Kidney (tissue), 14 donors: ENCODE measurements around the gene POLR2A. TPM values are rescaled to one million over a fixed set of nuclear protein-coding genes. Genes with fewer than 3 reads are reported as not detected.

ENCODE experiments used
- DNase-seq, 5 donors: peaks; one replicate each; pipeline ENCODE4 v3.0.0-alpha.2; 2013 to 2020
- FAIRE-seq: peaks from 2 replicates; lab custom pipeline; 2012; peaks lifted over from hg19 to GRCh38; lab: Jason Lieb, UNC
- H3K27ac ChIP-seq, 2 donors: one replicate each; pipeline ENCODE4 v1.7.0; 2013; ENCODE audit warnings: low read depth in 2 of 2, low read length in 2 of 2, inconsistent platforms in 1 of 2
- H3K27me3 ChIP-seq: one replicate; pipeline ENCODE4 v1.7.1; 2013; ENCODE audit warnings: low read length, inconsistent platforms; ENCODE audit not compliant: control insufficient read depth, insufficient read depth
- H3K36me3 ChIP-seq, 3 donors: one replicate each; pipeline versions ENCODE4 v1.7.0 to v1.7.1; 2013; ENCODE audit warnings: low read length in 3 of 3, control low read depth in 1 of 3, inconsistent platforms in 1 of 3; ENCODE audit not compliant: insufficient read depth in 3 of 3, control insufficient read depth in 2 of 3
- H3K4me1 ChIP-seq, 3 donors: one replicate each; pipeline versions ENCODE4 v1.7.0 to v1.7.1; 2013; ENCODE audit warnings: low read length in 3 of 3, inconsistent platforms in 1 of 3, low read depth in 1 of 3; ENCODE audit not compliant: control insufficient read depth in 2 of 3, insufficient read depth in 2 of 3
- H3K4me3 ChIP-seq, 3 donors: one replicate each; pipeline versions ENCODE4 v1.7.0 to v1.8.1; 2013; ENCODE audit warnings: low read length in 3 of 3, control low read depth in 1 of 3, inconsistent platforms in 1 of 3
- H3K9ac ChIP-seq, 3 donors: one replicate each; pipeline versions ENCODE4 v1.7.0 to v1.7.1; 2013; ENCODE audit warnings: low read length in 3 of 3, control low read depth in 1 of 3, inconsistent platforms in 1 of 3
- H3K9me3 ChIP-seq, 3 donors: one replicate each; pipeline versions ENCODE4 v1.7.0 to v1.7.1; 2013; ENCODE audit warnings: low read length in 3 of 3, control low read depth in 1 of 3, inconsistent platforms in 1 of 3; ENCODE audit not compliant: control insufficient read depth in 2 of 3, insufficient read depth in 1 of 3
- intact Hi-C: fragments of 100-400 bp; cut with DNase I; formaldehyde crosslinking; loops from one replicate; pipeline ENCODE4 v1.11.1; 2022
- polyA plus RNA-seq: library from polyadenylated mRNA; stranded (reverse); fragments of 350-450 nt; fragmentation: Illumina TruSeq; extraction: RNeasy Lipid Tissue Mini Kit (QIAGEN cat#74804); gene quantifications from one replicate; pipeline ENCODE4 v1.2.3, GENCODE V29; 2014; ENCODE audit warnings: low read depth, low replicate concordance; ENCODE audit not compliant: insufficient read depth
- total RNA-seq: library from RNA; stranded (reverse); fragmentation: NEBNext Ultra II Directional; extraction: Animal tissue kit (Norgen Biotek cat#: 25700); gene quantifications from one replicate; pipeline ENCODE4 v1.2.1, GENCODE V29; 2021
- TF ChIP-seq, protein P1 (sequence below): IDR thresholded peaks from 3 replicates; pipeline ENCODE4 v1.5.1; 2012; ENCODE audit warnings: mild to moderate bottlenecking, moderate library complexity, borderline replicate concordance; ENCODE audit not compliant: insufficient read depth; ENCODE audit errors: extremely low read depth
- donor health status: control.
- donor health status: control.
- donor health status: control.
- donor health status: control.
- donor health status: control.
- donor health status: DM: yes; HTN: yes; CAD: no.
- donor health status: Normal renal cell carcinoma (clear cell type).

Gene POLR2A
- total and polyA plus RNA-seq, 2 donors from 2014 or later, result 18.6 to 133 TPM

DNA sequence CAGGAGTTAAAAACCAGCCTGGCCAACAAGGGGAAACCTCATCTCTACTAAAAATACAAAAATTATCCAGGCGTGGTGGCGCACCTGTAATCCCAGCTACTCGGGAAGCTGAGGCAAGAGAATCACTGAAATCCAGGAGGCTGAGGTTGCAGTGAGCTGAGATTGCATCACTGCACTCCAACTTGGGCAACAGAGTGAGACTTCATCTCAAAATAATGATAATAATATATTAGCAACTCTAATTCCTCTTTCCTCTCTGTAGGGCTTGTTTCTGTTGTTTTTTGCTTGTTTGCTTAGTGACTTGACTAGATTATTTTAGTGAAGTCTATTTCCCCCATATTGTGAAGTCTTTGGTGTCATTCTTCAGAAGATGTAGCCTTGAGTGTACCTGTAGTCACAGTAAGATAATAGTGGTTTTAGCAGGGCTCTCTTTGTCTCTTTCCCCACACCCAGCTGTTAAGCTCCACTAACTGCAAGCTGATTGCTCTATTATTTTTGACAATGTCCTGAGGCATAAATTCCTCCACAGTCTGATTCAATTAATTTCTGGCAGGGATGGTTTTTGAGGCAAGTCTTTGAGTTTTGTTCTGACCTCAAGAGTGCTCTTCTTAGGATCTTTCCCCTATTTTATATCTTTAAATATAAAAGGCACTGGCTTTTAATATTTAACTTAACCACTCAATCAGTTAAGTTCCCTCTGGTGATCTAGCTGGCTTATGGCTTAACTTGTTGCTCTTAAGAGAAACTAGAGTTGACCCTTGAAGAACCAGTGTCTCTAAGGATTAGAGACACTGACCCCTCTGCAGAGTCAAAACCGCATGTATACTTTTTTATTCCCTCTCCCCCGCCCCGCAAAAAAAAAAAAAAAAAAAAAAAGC lies 46.1 kb downstream of the POLR2A start:
- Histone ChIP-seq H3K4me3 (no peak overlapping the region), H3K27me3 (no peaks in the 10 kb centered on the region), H3K27ac (peak overlapping the region in 1 of 2 donors; percentile 11), H3K4me1 (peaks cover 0 to 2% (median 0%) of the 10 kb centered on the region in 3 donors), H3K36me3 (no peaks in the 10 kb centered on the region), H3K9me3 (peaks cover 0 to 4% (median 0%) of the 10 kb centered on the region in 3 donors), H3K9ac (no peak overlapping the region)
- intact Hi-C loops, result no loop called here
- TF ChIP-seq, protein P1, sequence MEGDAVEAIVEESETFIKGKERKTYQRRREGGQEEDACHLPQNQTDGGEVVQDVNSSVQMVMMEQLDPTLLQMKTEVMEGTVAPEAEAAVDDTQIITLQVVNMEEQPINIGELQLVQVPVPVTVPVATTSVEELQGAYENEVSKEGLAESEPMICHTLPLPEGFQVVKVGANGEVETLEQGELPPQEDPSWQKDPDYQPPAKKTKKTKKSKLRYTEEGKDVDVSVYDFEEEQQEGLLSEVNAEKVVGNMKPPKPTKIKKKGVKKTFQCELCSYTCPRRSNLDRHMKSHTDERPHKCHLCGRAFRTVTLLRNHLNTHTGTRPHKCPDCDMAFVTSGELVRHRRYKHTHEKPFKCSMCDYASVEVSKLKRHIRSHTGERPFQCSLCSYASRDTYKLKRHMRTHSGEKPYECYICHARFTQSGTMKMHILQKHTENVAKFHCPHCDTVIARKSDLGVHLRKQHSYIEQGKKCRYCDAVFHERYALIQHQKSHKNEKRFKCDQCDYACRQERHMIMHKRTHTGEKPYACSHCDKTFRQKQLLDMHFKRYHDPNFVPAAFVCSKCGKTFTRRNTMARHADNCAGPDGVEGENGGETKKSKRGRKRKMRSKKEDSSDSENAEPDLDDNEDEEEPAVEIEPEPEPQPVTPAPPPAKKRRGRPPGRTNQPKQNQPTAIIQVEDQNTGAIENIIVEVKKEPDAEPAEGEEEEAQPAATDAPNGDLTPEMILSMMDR, result no peak
- no peak for DNase-seq
- FAIRE-seq, result no peak

DNA sequence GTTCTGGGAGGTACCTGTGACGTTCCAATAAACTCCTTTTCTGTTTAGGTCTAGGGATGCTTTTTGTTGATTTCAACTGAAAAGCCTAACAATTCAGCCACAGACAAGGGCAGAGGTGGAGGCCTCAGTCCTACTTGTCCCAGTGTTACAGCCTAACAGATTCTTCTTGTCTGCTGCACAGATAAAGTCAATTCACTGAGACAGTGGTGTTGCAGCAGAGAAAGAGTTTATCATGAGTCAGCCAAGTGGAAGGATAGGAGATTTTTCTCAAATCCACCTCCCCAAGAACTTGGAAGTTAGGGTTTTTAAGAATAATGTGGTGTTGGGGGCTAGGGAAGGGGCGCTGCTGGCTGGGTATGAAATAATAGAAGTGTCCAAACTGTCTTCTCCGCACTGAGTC lies 53.9 kb downstream of the POLR2A start:
- H3K4me3 ChIP-seq, result no peak overlapping the region
- no peaks in the 10 kb centered on the region for H3K27me3 ChIP-seq
- peaks cover 0 to 7% (median 0%) of the 10 kb centered on the region in 3 donors for H3K9me3 ChIP-seq
- H3K9ac ChIP-seq, result no peak overlapping the region
- no peak for FAIRE-seq
- H3K36me3 ChIP-seq, result no peaks in the 10 kb centered on the region
- H3K27ac ChIP-seq, result peak overlapping the region in 1 of 2 donors; percentile 75
- intact Hi-C loops, result no loop called here
- TF ChIP-seq, protein P1, result no peak
- H3K4me1 ChIP-seq, result peaks cover 0 to 3% (median under 1%) of the 10 kb centered on the region in 3 donors
- peak in 1 of 5 donors; percentile 19 for DNase-seq

DNA sequence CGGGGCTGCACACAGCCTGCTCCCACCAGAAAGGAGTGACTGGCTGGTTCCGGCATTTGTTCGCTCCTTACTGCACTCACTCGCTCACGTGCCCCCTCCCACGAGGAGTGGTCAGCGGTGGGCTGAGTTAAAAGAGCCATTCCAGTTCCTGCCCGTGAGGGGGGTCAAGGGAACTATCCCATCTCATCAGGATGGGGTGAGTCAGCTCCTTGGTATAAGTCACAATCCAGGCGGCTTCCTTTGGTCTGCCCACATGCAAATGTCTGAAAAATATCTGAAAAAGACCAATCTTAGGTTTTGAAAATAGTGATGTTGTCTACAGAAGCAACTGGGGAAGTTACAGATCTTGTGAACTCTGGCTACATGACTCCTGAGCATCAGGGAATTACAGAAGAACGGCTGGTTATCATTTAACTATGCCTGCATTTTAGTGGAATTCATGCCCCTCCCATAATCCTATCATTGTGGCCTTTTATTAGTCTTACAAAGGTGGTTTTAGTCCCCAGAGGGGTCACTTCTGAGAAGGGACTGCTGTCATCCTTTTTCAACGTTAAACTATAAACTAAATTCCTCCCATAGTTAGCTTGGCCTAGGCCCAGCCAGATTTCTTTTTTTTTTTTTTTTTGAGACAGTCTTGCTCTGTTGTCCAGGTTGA lies 54.9 kb downstream of the POLR2A start:
- no peaks in the 10 kb centered on the region for H3K27me3 ChIP-seq
- no peaks in the 10 kb centered on the region for H3K36me3 ChIP-seq
- no peak for FAIRE-seq
- peak overlapping the region in 1 of 3 donors; percentile 2 for H3K4me3 ChIP-seq
- peak overlapping the region; percentile 59 to 75 for H3K27ac ChIP-seq
- peaks cover 0 to 7% (median 0%) of the 10 kb centered on the region in 3 donors for H3K9me3 ChIP-seq
- peak in 1 of 5 donors; percentile 32 for DNase-seq
- H3K9ac ChIP-seq, result no peak overlapping the region
- intact Hi-C loops, result no loop called here
- peaks cover 0 to 7% (median 3%) of the 10 kb centered on the region in 3 donors for H3K4me1 ChIP-seq
- TF ChIP-seq, protein P1, result no peak
